HepG2 (cell line): ENCODE results near the gene TNP2. TPM values are rescaled to one million over a fixed set of nuclear protein-coding genes. Genes with fewer than 3 reads are reported as not detected.

Experiments
- BORCS8-MEF2B ChIP-seq: sonication (generic); formaldehyde crosslinking; IDR thresholded peaks from 2 replicates; pipeline ENCODE4 v1.8.0; 2022; ENCODE audit warnings: mild to moderate bottlenecking, missing genetic modification reagents
- CAMTA2 ChIP-seq: sonication (generic); formaldehyde crosslinking; IDR thresholded peaks from 2 replicates; pipeline ENCODE4 v1.4.0; 2020; ENCODE audit warnings: mild to moderate bottlenecking, missing genetic modification reagents, borderline replicate concordance
- CEBPB ChIP-seq: IDR thresholded peaks from 2 replicates; pipeline ENCODE4 v1.6.1; 2011; ENCODE audit warnings: low read depth, low read length, improper control_type of control experiment, borderline replicate concordance
- CHCHD3 ChIP-seq: sonication (generic); formaldehyde crosslinking; IDR thresholded peaks from 2 replicates; pipeline ENCODE4 v1.8.0; 2022; ENCODE audit warnings: mild to moderate bottlenecking, missing genetic modification reagents, moderate library complexity
- CREM ChIP-seq, 2 experiments: sonication (generic) in 1 of 2; formaldehyde crosslinking in 1 of 2; IDR thresholded peaks; 2 replicates each; pipeline versions ENCODE4 v1.4.0 to v1.6.1; 2016 to 2020; ENCODE audit warnings: antibody characterized with exemption in 1 of 2, mild to moderate bottlenecking in 1 of 2, missing genetic modification reagents in 1 of 2
- DRAP1 ChIP-seq: IDR thresholded peaks from 2 replicates; pipeline ENCODE4 v1.6.1; 2016; ENCODE audit warnings: missing genetic modification reagents, missing compliant biosample characterization
- GATAD2A ChIP-seq: IDR thresholded peaks from 2 replicates; pipeline ENCODE4 v1.6.1; 2016
- HOXD1 ChIP-seq: sonication (generic); formaldehyde crosslinking; IDR thresholded peaks from 2 replicates; pipeline ENCODE4 v1.5.0; 2020; ENCODE audit warnings: missing genetic modification reagents
- IKZF1 ChIP-seq: fragments of 450-650 bp; IDR thresholded peaks from 2 replicates; pipeline ENCODE4 v1.7.1; 2016
- KDM5B ChIP-seq: sonication (generic); formaldehyde crosslinking; IDR thresholded peaks from 2 replicates; pipeline ENCODE4 v1.4.0; 2020; ENCODE audit warnings: missing genetic modification reagents, mild to moderate bottlenecking, borderline replicate concordance
- MATR3 ChIP-seq: sonication (generic); formaldehyde crosslinking; IDR thresholded peaks from 2 replicates; pipeline ENCODE4 v1.4.0; 2020; ENCODE audit warnings: missing genetic modification reagents
- NFIC ChIP-seq: IDR thresholded peaks from 2 replicates; pipeline ENCODE4 v1.6.1; 2012; ENCODE audit warnings: mild to moderate bottlenecking, low read length, inconsistent platforms
- PCBP1 ChIP-seq: fragments of 200-400 bp; formaldehyde crosslinking; IDR thresholded peaks from 2 replicates; pipeline ENCODE4 v1.6.1; 2017; ENCODE audit warnings: mild to moderate bottlenecking, low read depth, low read length, borderline replicate concordance
- TCF7L2 ChIP-seq: IDR thresholded peaks from 2 replicates; pipeline ENCODE4 v1.6.1; 2011; ENCODE audit warnings: mild to moderate bottlenecking, low read depth, low read length, moderate library complexity
- THAP11 ChIP-seq: IDR thresholded peaks from 2 replicates; pipeline ENCODE4 v1.6.1; 2016; ENCODE audit warnings: missing biosample characterization, missing genetic modification reagents
- ZBTB8A ChIP-seq: sonication (generic); formaldehyde crosslinking; IDR thresholded peaks from 2 replicates; pipeline ENCODE4 v1.4.0; 2020; ENCODE audit warnings: mild to moderate bottlenecking, low read depth, missing genetic modification reagents, borderline replicate concordance
- ZFP82 ChIP-seq: sonication (generic); formaldehyde crosslinking; IDR thresholded peaks from 2 replicates; pipeline ENCODE4 v1.5.1; 2020; ENCODE audit warnings: mild to moderate bottlenecking, missing genetic modification reagents, borderline replicate concordance
- ZNF264 ChIP-seq: sonication (generic); formaldehyde crosslinking; IDR thresholded peaks from 2 replicates; pipeline ENCODE4 v1.4.0; 2020; ENCODE audit warnings: missing genetic modification reagents
- ZNF326 ChIP-seq: sonication (generic); formaldehyde crosslinking; IDR thresholded peaks from 2 replicates; pipeline ENCODE4 v1.4.0; 2020; ENCODE audit warnings: missing genetic modification reagents, borderline replicate concordance
- ZNF329 ChIP-seq: sonication (generic); formaldehyde crosslinking; IDR thresholded peaks from 2 replicates; pipeline ENCODE4 v1.9.0; 2021; ENCODE audit warnings: low read depth, mild to moderate bottlenecking, missing genetic modification reagents
- ZNF512B ChIP-seq: sonication (generic); formaldehyde crosslinking; IDR thresholded peaks from 2 replicates; pipeline ENCODE4 v1.5.1; 2020; ENCODE audit warnings: missing genetic modification reagents, mild to moderate bottlenecking, borderline replicate concordance
- ZNF558 ChIP-seq: sonication (generic); formaldehyde crosslinking; IDR thresholded peaks from 2 replicates; pipeline ENCODE4 v1.9.0; 2022; ENCODE audit warnings: mild to moderate bottlenecking, missing genetic modification reagents, borderline replicate concordance
- ZNF589 ChIP-seq: sonication (generic); formaldehyde crosslinking; conservative IDR thresholded peaks from 2 replicates; pipeline ENCODE4 v1.8.0; 2022; ENCODE audit warnings: mild to moderate bottlenecking, moderate library complexity, missing genetic modification reagents
- ZNF672 ChIP-seq: sonication (generic); formaldehyde crosslinking; IDR thresholded peaks from 2 replicates; pipeline ENCODE4 v1.8.1; 2022; ENCODE audit warnings: missing genetic modification reagents
- ZNF7 ChIP-seq: IDR thresholded peaks from 2 replicates; pipeline ENCODE4 v1.6.1; 2016; ENCODE audit warnings: missing biosample characterization, missing genetic modification reagents
- ZNF839 ChIP-seq: sonication (generic); formaldehyde crosslinking; IDR thresholded peaks from 2 replicates; pipeline ENCODE4 v1.4.0; 2020; ENCODE audit warnings: missing genetic modification reagents, mild to moderate bottlenecking, borderline replicate concordance
- ZZZ3 ChIP-seq: sonication (generic); formaldehyde crosslinking; IDR thresholded peaks from 2 replicates; pipeline ENCODE4 v1.4.0; 2020; ENCODE audit warnings: missing genetic modification reagents, mild to moderate bottlenecking, borderline replicate concordance
- polyA plus RNA-seq, 8 experiments: library from polyadenylated mRNA; depleted of rRNA in 3 of 8; stranded (reverse) in 7 of 8; unstranded in 1 of 8; fragments of >200 nt; fragmentation: Illumina TruSeq in 4 of 8; extraction: Trizol in 4 of 8; gene quantifications; 2 replicates each; pipeline versions ENCODE4 v1.2.1 to v1.2.3, GENCODE V29; 2011 to 2016; ENCODE audit warnings: low read depth in 4 of 8, missing spikeins in 1 of 8, mixed read lengths in 1 of 8; ENCODE audit not compliant: insufficient read depth in 1 of 8
- total RNA-seq, 5 experiments: library from RNA; depleted of rRNA; stranded (reverse); fragments of >200 nt; fragmentation: Illumina TruSeq; extraction: Trizol; gene quantifications; 2 replicates each; pipeline ENCODE4 v1.2.3, GENCODE V29; 2016; ENCODE audit warnings: low read depth in 1 of 5
- TF ChIP-seq, protein P1 (sequence below): sonication (generic); formaldehyde crosslinking; IDR thresholded peaks from 2 replicates; pipeline ENCODE4 v1.4.0; 2020; ENCODE audit warnings: missing genetic modification reagents

Gene TNP2
- total and polyA plus RNA-seq, 2 of the 13 experiments (the other 11 are each of a cell fraction or from before 2014, with no cell fraction given), result not detected

DNA sequence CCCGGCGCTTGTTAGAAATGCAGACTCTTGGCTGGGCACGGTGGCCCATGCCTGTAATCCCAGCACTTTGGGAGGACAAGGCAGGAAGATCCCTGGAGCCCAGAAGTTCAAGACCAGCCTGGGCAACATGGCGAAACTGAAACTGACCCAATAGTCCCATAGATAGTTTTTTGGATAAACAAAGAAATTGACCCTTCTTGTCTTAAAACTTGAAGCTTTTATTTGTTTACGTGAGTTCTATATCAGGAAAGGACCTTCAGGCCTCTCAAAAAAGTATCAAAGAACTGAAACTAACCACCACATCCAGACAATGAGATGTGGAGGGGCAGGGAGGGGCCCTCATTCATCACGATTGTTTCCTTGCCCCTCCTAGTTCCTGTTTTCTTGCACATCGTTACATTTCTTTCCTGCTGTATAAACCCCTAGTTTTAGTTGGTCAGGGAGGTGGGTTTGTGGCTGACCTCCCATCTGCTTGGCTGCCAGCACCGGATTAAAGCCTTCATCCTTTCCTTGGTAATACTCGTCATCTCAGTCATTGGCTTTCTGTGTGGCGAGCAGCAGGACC lies 42.0 kb upstream of the TNP2 start (continued):
- no peak for TF ChIP-seq PCBP1
- TF ChIP-seq CEBPB, result no peak
- TF ChIP-seq MATR3, result no peak
- no peak for TF ChIP-seq ZNF558 (CRISPR knock-in tag)
- no peak for TF ChIP-seq TCF7L2
- no peak for TF ChIP-seq ZNF264
- TF ChIP-seq BORCS8-MEF2B (CRISPR knock-in tag), result no peak
- no peak for TF ChIP-seq CREM (IDR thresholded peaks at IDR 0.05)
- TF ChIP-seq CREM (CRISPR knock-in tag; IDR thresholded peaks at IDR 0.05), result no peak
- no peak for TF ChIP-seq HOXD1 (CRISPR knock-in tag)
- TF ChIP-seq, protein P1, sequence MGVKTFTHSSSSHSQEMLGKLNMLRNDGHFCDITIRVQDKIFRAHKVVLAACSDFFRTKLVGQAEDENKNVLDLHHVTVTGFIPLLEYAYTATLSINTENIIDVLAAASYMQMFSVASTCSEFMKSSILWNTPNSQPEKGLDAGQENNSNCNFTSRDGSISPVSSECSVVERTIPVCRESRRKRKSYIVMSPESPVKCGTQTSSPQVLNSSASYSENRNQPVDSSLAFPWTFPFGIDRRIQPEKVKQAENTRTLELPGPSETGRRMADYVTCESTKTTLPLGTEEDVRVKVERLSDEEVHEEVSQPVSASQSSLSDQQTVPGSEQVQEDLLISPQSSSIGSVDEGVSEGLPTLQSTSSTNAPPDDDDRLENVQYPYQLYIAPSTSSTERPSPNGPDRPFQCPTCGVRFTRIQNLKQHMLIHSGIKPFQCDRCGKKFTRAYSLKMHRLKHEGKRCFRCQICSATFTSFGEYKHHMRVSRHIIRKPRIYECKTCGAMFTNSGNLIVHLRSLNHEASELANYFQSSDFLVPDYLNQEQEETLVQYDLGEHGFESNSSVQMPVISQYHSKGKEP (CRISPR knock-in tag), result no peak
- TF ChIP-seq THAP11 (CRISPR knock-in tag), result no peak
- TF ChIP-seq DRAP1 (CRISPR knock-in tag), result no peak
- TF ChIP-seq ZNF589 (CRISPR knock-in tag), result no peak
- no peak for TF ChIP-seq CHCHD3 (CRISPR knock-in tag)
- TF ChIP-seq ZNF672 (CRISPR knock-in tag), result no peak
- TF ChIP-seq ZNF512B (CRISPR knock-in tag), result no peak
- TF ChIP-seq IKZF1, result no peak
- TF ChIP-seq ZFP82 (CRISPR knock-in tag), result no peak
- TF ChIP-seq ZNF7 (CRISPR knock-in tag), result no peak
- TF ChIP-seq KDM5B (CRISPR knock-in tag), result 0 out of 2 replicates have a peak, but pooled peaks have one; percentile 15
- no peak for TF ChIP-seq ZNF329
- 0 out of 2 replicates have a peak, but pooled peaks have one; percentile 59 for TF ChIP-seq ZBTB8A (CRISPR knock-in tag)
- TF ChIP-seq NFIC, result no peak
- TF ChIP-seq ZZZ3 (CRISPR knock-in tag), result no peak
- 0 out of 2 replicates have a peak, but pooled peaks have one; percentile 20 for TF ChIP-seq GATAD2A (CRISPR knock-in tag)
- no peak for TF ChIP-seq ZNF839
- TF ChIP-seq ZNF326 (CRISPR knock-in tag), result peak; percentile 25; the same call in 1 of the 2 replicates
- 0 out of 2 replicates have a peak, but pooled peaks have one; percentile 48 for TF ChIP-seq CAMTA2 (CRISPR knock-in tag)
